ENCODE results near the gene DNAJC5.
"Not testable (repeated sequence)": the region's sequence is repeated elsewhere in the genome, so short reads cannot be mapped to it uniquely, and the experiment has no call there.

Gene DNAJC5

DNA sequence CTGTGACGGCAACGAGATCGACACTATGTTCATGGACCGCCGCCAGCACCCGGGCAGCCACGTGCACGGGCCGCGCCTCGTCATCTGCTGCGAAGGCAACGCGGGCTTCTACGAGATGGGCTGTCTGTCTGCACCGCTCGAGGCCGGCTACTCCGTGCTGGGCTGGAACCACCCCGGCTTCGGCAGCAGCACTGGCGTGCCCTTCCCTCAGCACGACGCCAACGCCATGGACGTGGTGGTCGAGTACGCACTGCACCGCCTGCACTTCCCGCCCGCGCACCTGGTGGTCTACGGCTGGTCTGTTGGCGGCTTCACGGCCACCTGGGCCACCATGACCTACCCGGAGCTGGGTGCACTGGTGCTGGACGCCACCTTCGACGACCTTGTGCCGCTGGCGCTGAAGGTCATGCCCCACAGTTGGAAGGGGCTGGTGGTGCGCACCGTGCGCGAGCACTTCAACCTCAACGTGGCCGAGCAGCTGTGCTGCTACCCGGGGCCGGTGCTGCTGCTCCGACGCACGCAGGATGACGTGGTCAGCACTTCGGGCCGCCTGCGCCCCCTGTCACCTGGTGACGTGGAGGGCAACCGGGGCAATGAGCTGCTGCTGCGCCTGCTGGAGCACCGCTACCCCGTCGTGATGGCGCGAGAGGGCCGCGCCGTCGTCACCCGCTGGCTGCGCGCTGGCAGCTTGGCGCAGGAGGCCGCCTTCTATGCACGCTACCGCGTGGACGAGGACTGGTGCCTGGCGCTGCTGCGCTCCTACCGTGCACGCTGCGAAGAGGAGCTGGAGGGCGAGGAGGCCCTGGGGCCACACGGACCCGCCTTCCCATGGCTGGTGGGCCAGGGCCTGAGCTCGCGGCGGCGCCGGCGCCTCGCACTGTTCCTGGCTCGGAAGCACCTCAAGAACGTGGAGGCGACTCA lies 32.7 kb upstream of the DNAJC5 start:
- DNase-seq: no peak

DNA sequence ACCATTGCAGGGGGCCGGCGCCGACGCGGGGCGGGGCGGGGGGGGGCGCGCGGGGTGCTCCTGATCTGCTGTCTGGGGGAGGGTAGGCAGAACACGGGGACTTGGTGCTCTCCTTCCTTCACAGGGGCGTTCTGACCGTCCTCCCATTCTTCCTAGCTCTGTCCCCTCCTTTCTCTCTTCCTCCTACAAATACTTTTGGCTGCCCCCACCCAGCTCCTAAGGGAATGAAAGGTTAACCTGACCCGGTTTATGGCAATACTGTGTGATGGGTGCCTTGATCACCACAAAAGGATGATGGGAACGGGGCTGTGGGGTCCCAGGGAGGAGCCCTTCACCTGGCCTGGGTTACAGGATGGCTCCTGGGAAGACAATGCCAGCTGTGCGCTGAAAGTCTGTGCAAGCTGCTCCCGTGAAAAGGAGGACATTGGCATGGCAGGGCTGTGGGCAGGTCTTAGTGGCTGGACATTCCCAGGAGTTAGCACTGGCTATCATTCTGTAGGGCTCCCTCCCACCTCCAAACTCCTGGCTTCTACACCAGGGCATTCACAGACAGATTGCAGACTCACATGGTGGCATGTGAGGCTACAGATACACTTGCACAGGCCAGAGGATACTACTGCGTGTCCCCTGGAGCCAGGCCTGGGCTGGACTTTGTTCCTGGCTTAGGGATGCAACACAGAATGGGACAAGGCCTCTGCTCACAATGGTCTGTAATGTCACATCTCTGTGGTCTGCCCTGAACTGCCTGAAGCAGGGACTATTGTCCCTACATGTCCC lies 31.7 kb upstream of the DNAJC5 start:
- DNase-seq: no peak

DNA sequence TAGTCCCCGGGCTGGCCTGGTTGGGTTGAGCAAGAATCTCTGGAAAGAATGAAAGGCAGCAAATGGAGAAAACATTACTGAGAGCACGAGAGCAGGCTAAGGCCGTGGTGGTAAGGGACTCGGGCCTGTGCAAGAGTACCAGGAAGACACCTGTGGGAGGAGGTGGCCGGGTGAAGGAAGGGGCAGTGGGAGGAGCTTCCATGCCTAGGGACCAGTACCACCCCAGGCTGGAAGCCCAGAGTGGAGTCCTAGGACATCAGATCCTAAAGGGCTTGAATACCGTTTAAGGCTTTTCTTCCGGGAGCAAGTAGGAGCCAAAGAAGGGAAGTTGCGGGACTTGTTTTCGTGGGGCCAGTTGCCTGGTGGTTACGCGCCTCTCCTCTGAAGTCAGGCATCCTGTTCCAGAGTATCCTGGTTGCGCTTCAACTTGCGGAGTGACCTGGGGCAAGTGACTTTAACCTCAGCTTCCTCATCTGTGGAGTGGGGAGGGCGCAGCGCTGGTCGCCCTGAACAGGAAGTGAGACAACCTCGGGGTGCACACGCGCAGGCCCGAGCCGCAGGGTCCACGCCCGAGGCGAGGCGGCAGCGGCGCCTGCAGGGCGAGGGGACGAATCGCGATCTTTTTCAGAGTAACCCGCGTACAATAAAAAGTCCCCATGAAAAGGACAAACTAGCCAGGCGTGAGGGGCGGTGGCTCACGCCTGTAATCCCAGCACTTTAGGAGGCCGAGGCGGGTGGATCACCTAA lies 31.0 kb upstream of the DNAJC5 start:
- DNase-seq: peak; percentile 10

DNA sequence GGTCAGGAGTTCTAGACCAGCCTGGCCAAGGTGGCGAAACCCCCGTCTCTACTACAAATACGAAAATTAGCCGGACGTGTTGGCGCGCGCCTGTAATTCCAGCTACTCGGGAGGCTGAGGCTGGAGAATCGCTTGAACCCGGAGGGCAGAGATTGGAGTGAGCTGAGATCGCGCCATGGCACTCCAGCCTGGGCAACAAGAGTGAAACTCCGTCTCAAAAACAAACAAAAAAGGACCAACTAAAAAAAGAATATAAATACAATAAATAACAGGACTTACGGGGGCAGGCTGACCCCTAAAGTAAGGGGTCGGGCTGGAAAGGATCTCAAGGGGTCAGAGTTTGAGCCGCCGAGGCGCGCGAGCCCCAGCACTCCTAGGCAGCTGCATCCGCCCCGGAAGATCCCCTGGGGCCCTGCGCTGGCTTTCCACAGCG lies 30.4 kb upstream of the DNAJC5 start:
- no peak for DNase-seq

DNA sequence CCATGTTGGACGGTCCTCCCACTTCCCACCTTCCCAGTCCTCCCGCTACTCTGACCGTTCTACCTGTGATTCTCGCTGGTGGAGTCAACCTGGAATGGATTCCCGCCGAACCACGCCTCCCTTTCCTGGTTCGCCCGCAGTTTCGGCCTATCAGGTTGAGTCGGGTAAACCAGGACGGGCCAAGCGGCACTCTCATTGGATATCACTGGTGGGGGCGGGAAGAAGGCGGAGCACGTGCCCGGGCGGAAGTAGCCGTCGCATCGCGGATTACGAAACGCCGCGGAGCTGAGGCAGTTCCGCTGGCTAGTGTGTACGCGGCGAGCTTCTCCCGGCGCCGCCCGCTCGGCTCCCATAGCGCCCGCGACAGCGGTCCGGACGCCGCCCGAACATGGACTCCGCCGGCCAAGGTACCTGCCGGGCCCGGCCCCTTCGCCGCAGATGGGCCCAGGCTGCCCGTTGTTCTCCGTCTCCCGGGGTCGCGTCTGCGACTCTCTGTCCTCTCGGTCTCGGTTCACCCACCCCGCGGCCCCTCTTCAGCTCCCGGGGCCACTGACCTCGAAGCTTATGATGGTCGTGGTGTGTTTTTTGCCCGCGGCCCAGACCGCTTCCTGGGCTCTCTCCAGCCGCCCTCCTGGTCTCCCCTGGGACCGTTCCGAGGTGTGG lies 29.8 kb upstream of the DNAJC5 start, which contains the start of gene TPD52L2:
Gene TPD52L2 (plus strand): TSS at position 293 of the 663 bp plus-strand sequence. CDS start 96 bp downstream, at position 389.
- DNase-seq: peak; percentile 98

DNA sequence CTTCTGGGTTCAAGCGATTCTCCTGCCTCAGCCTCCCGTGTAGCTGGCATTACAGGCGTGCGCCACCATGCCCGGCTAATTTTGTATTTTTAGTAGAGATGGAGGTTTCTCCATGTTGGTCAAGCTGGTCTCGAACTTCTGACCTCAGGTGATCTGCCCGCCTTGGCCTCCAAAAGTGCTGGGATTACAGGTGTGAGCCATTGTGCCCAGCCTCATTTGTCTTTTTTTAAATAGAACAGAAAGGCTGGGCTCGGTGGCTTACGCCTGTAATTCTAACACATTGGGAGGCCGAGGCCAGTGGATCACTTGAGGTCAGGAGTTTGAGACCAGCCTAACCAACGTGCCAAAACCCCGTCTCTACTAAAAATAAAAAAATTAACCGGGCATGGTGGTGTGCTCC lies 27.9 kb upstream of the DNAJC5 start:
- DNase-seq: not testable (repeated sequence)

DNA sequence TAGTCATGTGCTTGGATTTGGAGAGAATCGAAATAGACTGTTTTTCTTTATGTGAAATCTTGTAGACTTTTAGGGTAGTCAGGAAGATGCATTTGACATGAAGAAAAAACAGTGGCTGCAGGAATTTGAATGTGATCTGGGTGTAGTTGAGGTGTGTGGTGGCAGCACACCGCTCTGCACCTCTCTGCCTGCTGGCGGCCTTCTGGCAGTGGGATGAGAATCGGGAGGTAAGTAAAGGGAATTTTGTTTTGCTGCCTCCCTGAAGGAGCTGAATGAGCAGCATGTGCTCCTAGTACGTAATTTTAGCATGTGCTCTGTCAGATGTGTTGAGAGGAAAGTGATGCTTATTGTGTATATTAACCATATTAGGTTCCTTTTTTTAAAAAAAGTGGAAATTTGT lies 26.7 kb upstream of the DNAJC5 start:
- no peak for DNase-seq

DNA sequence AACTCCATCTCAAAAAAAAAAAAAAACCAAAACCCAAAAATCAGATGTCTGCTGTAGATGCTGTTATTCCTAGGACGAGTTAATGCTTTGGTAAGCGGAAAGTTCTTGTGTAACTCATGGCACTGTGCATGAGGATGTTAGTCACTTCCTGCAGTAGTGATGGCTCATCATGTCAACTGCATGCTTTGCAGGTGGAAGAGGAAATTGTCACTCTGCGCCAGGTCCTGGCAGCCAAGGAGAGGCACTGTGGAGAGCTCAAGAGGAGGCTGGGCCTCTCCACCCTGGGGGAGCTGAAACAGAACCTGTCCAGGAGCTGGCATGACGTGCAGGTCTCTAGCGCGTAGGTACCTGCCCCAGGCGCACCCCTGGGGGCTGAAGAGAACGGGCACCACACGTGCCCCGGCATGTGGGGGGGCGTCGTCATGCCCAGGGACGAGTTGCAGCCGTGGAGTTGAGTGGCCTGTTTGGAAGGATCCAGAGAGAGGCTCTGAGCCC lies 21.4 kb upstream of the DNAJC5 start:
- no peak for DNase-seq

DNA sequence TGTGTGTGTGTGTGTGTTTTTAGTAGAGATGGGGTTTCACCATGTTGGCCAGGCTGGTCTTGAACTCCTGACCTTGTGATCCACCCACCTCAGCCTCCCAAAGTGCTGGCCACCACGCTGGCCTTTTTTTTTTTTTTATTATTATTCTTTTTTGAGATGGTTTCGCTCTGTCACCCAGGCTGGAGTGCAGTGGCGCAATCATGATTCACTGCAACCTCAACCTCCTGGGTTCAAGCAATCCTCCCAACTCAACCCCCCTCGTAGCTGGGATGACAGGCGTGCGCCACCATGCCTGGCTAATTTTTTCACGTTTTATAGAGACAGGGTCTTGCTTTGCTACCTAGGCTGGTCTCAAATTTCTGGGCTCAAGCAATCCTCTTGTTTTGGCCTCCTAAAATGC lies 20.7 kb upstream of the DNAJC5 start:
- DNase-seq: not testable (repeated sequence)

DNA sequence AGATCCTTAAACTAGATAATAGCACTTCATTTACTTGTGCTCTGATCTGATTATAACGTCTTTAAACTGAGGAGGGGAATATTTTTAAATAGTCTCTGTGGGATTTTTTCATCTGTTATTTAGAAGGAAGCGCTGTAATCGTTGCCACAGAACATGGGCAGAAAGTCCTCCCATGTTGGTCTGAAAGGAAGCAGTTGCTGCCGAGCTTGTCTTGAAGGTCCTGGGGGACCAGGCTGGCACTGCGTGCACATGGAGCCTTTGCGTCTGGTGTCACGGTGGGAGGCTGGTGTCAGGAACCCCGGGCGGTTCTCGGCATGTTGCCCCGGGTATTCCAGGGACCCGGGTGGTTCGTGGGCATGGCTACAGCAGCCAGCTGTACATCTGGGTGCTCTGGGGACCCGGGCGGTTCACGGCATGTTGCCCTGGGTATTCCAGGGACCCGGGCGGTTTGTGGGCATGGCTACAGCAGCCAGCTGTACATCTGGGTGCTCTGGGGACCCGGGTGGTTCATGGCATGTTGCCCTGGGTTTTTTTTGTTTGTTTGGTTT lies 18.4 kb upstream of the DNAJC5 start:
- DNase-seq: no peak

DNA sequence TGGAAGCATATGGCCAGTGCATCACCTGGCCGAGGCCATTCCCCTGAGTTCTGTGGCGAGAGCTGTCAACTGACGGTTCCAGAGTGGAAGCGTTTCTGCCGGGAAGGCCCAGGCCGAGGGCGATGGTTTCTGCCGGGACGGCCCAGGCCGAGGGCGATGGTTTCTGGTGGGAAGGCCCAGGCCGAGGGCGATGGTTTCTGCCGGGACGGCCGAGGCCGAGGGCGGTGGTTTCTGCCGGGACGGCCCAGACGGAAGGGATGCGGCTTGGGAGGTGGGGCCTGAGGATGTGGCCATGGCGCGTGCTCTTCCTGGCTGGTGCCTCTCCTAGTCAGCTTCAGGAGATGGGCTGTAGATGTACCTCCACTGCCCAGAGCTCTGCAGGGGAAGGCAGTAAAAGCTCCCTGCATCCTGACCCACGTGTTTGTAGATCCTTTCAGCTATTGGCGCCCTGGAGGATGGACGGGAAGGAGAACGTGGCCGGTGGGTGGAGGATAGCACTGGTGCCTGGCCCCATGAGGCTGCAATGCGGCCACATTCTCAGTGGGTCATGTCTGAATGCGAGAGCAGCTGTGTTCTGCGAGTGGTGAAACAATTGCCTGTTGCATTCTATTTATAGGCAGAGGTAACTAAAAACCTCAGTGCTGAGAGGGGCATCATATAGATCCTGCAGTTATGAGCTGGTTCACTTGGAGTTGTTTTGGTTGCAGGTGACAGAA lies 17.0 kb upstream of the DNAJC5 start:
- DNase-seq: no peak

DNA sequence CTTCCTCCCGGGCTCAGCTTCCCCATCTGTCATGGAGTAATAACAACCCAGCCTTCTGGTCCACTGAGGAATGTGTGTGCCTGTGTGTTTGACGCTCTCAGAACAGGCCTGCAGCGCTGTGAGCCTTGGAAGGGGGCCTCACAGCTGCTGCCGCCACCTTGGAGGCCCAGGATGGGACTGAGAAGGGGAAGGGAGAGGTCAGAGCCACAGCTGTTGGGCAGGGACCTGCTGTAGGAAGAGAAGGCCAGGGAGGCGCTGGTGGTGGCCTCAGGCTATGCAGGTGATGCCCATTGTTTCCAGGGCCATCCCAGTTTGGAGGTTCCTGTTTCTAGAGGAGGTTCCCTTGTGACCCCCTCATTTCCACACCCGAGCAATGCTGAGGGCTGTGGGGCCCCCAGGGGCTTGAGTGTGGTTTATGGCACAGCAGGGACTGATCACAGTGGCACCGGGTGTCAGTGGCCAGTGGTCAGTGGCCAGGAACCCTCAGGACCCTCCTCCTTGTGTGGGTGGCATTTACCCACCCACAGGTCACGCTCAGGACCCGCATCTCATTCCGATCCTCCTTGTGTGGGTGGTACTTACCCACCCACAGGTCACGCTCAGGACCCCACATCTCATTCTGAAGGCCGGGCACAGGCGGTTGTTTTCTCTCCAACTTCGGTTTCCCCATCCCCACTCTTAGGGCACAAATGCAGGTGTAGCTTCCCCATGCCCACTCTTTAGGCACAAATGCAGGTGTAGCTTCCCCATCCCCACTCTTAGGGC lies 15.8 kb upstream of the DNAJC5 start:
- DNase-seq: no peak

DNA sequence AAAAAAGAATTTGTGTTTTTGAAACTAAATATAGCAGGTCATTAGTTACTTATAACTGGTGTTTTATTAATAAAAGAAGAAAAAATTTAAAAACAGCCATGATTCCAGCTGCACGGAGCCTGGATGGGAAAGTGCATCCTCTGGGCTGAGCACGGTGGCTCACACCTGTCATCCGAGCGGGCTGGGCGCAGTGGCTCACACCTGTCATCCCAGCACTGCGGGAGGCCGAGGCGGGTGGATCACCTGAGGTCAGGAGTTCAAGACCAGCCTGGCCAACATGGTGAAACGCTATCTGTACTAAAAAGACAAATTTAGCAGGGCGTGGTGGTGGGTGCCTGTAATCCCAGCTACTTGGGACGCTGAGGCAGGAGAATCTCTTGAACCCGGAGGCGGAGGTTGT lies 14.0 kb upstream of the DNAJC5 start:
- not testable (repeated sequence) for DNase-seq

DNA sequence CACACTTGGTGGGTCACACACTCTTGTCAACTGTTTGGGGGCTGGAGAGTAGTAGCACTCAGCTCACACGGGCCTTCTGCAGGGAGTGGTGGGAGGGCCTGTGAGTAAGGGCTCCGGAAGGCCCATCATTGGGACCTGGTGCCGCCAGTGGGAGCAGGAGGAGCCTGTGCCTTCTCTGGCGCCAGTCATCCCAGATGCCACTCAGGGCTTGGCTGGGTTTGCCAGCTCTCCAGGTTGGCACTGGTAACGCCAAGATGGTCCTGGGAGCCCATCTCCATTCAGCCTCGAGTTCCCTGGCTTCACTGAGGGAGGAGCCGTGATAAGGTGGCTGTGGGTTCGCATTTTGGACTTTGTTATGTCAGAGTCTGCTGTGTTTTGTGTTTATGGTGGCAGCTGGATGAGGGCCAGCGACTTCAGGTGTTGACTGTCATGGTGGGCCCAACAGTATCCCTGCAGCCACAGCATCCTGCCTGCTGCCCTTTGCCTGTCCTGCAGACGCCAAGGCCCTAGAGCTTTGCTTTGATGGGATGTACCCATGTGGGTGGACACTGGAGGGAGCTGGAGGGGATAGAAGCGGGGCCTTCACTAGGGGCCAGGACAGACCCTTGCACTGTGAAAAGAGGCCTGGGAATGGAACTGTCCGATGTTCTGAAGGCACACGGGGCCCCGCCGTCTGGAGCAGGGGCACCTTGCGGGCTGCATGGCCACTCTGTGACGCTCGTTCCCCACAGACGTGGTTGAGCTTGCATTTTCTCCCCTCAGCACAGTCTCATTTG lies 13.3 kb upstream of the DNAJC5 start:
- DNase-seq: no peak

DNA sequence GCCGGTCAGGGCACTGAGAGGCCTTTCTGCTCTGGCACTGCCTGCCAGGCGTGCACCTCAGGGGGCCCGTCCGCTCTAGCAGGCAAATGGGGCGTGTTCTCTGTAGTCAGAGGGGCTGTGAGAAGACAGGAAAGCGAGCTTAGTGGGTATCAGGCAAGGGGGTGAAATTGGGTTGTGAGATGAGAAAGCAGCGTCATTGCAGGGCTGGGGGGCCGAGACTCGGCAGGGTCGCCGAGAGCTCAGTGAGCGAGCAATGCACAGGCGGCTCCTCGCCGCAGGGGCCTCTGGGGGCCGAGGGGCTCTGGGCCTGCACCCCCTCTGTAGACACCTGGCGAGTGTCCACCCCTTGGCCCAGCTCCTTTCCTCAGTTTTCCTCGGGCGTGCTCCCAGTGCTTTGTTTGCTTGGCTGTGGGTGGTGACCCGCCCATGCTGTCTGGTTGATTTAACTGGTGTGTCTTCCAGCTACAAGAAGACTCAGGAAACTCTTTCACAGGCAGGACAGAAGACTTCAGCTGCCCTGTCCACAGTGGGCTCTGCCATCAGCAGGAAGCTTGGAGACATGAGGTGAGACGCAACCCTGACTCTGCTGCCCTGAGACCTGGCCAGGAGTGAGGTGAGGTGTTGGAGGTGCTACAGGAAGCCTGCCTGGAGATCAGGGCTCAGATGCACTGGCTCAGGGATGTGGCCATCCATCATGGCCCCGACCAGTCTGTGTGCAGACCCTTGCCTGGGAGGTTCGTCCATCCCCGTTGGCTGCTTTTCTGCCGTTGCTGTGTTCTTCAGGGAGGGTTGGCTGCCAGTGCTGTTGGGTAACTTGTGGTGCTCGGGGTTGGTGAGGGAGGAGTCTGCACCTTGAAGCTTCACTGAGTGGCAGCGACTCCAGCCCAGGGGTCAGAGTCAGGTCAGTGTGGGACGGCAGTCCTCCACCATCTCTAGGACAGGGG lies 12.4 kb upstream of the DNAJC5 start:
- DNase-seq: no peak

DNA sequence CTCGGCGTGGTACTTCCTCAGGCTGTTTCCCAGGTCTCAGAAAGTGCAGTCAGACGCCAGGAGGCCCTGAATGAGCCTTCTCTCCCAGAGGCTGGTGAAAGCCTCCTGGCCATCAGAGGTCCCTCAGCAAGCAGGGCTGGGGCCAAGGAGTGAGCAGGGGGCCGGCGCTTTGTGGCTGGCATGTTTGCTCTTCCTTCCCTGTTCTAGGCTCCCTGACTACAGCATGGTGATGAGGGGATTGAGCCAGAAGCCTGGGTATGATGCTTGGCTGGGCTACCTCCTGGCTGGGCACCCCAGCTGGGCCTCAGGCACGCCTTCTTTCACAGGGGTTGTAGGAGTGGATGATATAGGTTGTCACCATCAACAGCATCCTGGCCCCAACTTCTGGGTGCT lies 11.7 kb upstream of the DNAJC5 start:
- no peak for DNase-seq

DNA sequence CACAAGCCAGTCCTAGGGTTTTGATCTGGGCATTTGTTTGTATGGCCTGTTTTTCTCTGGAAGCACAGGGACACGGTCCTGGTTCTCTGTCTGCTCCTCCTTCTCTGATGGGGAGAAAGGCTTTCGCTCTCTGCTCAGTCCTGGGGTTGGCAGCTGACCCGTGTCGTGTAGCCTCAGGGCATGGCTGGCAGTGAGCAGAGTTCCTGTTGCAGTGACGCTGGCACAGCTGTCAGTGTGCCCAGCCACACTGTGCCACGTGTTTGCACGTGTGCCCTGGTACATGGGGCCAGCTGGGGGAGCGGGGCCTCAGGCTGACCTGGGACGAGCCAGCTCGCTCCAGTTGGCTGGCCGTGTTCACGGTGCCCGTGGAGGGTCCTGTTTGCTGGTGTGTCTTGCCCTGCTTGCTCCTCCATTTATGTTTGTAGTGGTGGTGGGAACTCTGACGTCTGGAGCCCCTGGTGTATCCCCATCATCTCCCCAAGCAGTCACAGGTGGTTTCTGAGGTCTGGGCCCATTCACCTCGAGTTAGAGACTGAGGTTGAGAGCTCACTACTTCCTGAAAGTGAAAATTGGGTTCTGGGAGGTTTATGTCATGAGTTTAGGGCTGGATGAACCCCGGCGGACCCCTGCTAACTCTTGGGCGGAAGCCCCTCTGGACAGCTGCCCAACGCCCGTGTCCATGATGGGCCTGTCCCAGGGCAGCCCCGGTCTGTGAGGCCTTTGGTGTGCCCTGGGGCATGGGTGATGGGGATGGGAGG lies 10.2 kb upstream of the DNAJC5 start:
- no peak for DNase-seq

Measured in NCI-H1436 treated with DMSO at 0.1 percent for 48 hours (cell line).